H1 (cell line): ENCODE measurements around the gene DPP10. TPM values are rescaled to one million over a fixed set of nuclear protein-coding genes. Genes with fewer than 3 reads are reported as not detected.

Experiments used
- CTCF ChIA-PET: fragments of 300-600 bp; sonication (Branson Sonifier 250); formaldehyde crosslinking; loops from one replicate; lab custom pipeline; 2021; ENCODE audit not compliant: partially characterized antibody; lab: Charles Lee
- POLR2A ChIA-PET: fragments of 300-600 bp; sonication (Branson Sonifier 250); formaldehyde crosslinking; loops from one replicate; lab custom pipeline; 2021; ENCODE audit warnings: inconsistent platforms; ENCODE audit not compliant: partially characterized antibody; lab: Charles Lee
- DNase-seq, 2 experiments: peaks; one replicate each; pipeline versions ENCODE4 v3.0.0 to v3.0.0-alpha.2; 2010 to 2022; ENCODE audit warnings: low spot score in 2 of 2, low read depth in 1 of 2, mixed read lengths in 1 of 2
- FAIRE-seq: peaks from 2 replicates; lab custom pipeline; 2011; peaks lifted over from hg19 to GRCh38; lab: Jason Lieb, UNC
- H2AFZ ChIP-seq: 2 replicates; pipeline ENCODE4 v1.8.1; 2012; ENCODE audit warnings: low read length, inconsistent platforms
- H2AK5ac ChIP-seq: 2 replicates; pipeline ENCODE4 v1.6.1; 2013; ENCODE audit warnings: low read depth, low read length
- H2BK120ac ChIP-seq: replicated peaks from 2 replicates; pipeline ENCODE3; 2013; ENCODE audit warnings: low read depth, low read length, inconsistent platforms
- H2BK12ac ChIP-seq: 2 replicates; pipeline ENCODE4 v1.6.1; 2013; ENCODE audit warnings: low read depth, low read length
- H2BK15ac ChIP-seq: 2 replicates; pipeline ENCODE4 v1.6.1; 2013; ENCODE audit warnings: low read length
- H2BK20ac ChIP-seq: 2 replicates; pipeline ENCODE4 v1.6.1; 2013; ENCODE audit warnings: low read length
- H2BK5ac ChIP-seq: 2 replicates; pipeline ENCODE4 v1.6.1; 2013; ENCODE audit warnings: low read depth, low read length
- H3K14ac ChIP-seq: 2 replicates; pipeline ENCODE4 v1.6.1; 2013; ENCODE audit warnings: inconsistent platforms; ENCODE audit not compliant: insufficient read length
- H3K18ac ChIP-seq: 2 replicates; pipeline ENCODE4 v1.6.1; 2013; ENCODE audit warnings: low read length; ENCODE audit errors: extremely low read depth
- H3K23ac ChIP-seq: 2 replicates; pipeline ENCODE4 v1.6.1; 2013; ENCODE audit warnings: inconsistent platforms; ENCODE audit not compliant: insufficient read length
- H3K23me2 ChIP-seq: 2 replicates; pipeline ENCODE4 v1.6.1; 2013; ENCODE audit warnings: low read depth, low read length
- H3K27ac ChIP-seq: 2 replicates; pipeline ENCODE4 v1.6.1; 2011; ENCODE audit warnings: low read depth, low read length, inconsistent platforms
- H3K27me3 ChIP-seq, 4 experiments: replicated peaks in 1 of 4; 1 replicate in 1 of 4; 2 replicates in 3 of 4; pipeline versions ENCODE4 v1.6.1 to v1.8.1; 2011 to 2013; ENCODE audit warnings: low read length in 3 of 4, mild to moderate bottlenecking in 3 of 4, inconsistent platforms in 2 of 4, mixed read lengths in 2 of 4, moderate library complexity in 1 of 4; ENCODE audit not compliant: control insufficient read depth in 3 of 4, insufficient read depth in 3 of 4; ENCODE audit errors: extremely low read depth in 1 of 4
- H3K36me3 ChIP-seq, 4 experiments: 2 replicates each; pipeline versions ENCODE4 v1.6.1 to v1.8.1; 2011 to 2013; ENCODE audit warnings: mild to moderate bottlenecking in 4 of 4, low read length in 3 of 4, moderate library complexity in 2 of 4, control low read depth in 1 of 4, inconsistent platforms in 1 of 4; ENCODE audit not compliant: insufficient read depth in 4 of 4, control insufficient read depth in 2 of 4
- H3K4ac ChIP-seq: replicated peaks from 2 replicates; pipeline ENCODE3; 2013; ENCODE audit warnings: low read length, low read depth, mixed read lengths, inconsistent platforms; ENCODE audit not compliant: insufficient read length
- H3K4me1 ChIP-seq, 4 experiments: replicated peaks in 1 of 4; 1 replicate in 1 of 4; 2 replicates in 3 of 4; pipeline versions ENCODE4 v1.6.1 to v1.8.1; 2011 to 2013; ENCODE audit warnings: low read length in 3 of 4, inconsistent platforms in 2 of 4, mixed read lengths in 1 of 4; ENCODE audit not compliant: insufficient read depth in 4 of 4, control insufficient read depth in 3 of 4
- H3K4me2 ChIP-seq, 2 experiments: 2 replicates each; pipeline versions ENCODE4 v1.6.1 to v1.8.1; 2011 to 2013; ENCODE audit warnings: low read depth in 2 of 2, low read length in 2 of 2, control low read depth in 1 of 2, inconsistent platforms in 1 of 2, mild to moderate bottlenecking in 1 of 2; ENCODE audit not compliant: insufficient read depth in 1 of 2
- H3K4me3 ChIP-seq, 4 experiments: fragments of 200-600, 300-600 bp in 1 of 4; sonication (generic), shearing (Covaris generic), sonication (Bioruptor Twin) in 1 of 4; 2 replicates each; pipeline versions ENCODE4 v1.5.1 to v1.8.1; 2011 to 2016; ENCODE audit warnings: low read length in 4 of 4, low read depth in 3 of 4, control low read depth in 2 of 4, inconsistent platforms in 2 of 4, mild to moderate bottlenecking in 2 of 4, mixed read lengths in 1 of 4, moderate library complexity in 1 of 4; ENCODE audit not compliant: insufficient read depth in 2 of 4; ENCODE audit errors: extremely low read depth in 1 of 4
- H3K56ac ChIP-seq: replicated peaks from 2 replicates; pipeline ENCODE3; 2013; ENCODE audit warnings: low read depth, mild to moderate bottlenecking, mixed read lengths, low read length, inconsistent platforms; ENCODE audit not compliant: insufficient read length
- H3K79me1 ChIP-seq: 2 replicates; pipeline ENCODE4 v1.6.1; 2013; ENCODE audit warnings: low read depth, low read length, control low read depth
- H3K79me2 ChIP-seq, 2 experiments: 2 replicates each; pipeline versions ENCODE4 v1.6.1 to v1.8.1; 2012 to 2013; ENCODE audit warnings: low read length in 2 of 2, mild to moderate bottlenecking in 2 of 2, inconsistent platforms in 1 of 2; ENCODE audit not compliant: insufficient read depth in 2 of 2, control insufficient read depth in 1 of 2
- H3K9ac ChIP-seq, 4 experiments: replicated peaks in 1 of 4; 1 replicate in 1 of 4; 2 replicates in 3 of 4; pipeline versions ENCODE4 v1.6.1 to v1.8.1; 2011 to 2013; ENCODE audit warnings: low read depth in 3 of 4, low read length in 3 of 4, control low read depth in 2 of 4, mild to moderate bottlenecking in 2 of 4, moderate library complexity in 2 of 4, inconsistent platforms in 1 of 4; ENCODE audit errors: extremely low read depth in 1 of 4
- H3K9me3 ChIP-seq, 2 experiments: 2 replicates each; pipeline versions ENCODE4 v1.6.1 to v1.8.1; 2012 to 2013; ENCODE audit warnings: mild to moderate bottlenecking in 2 of 2, moderate library complexity in 2 of 2, control low read depth in 1 of 2, inconsistent platforms in 1 of 2, low read depth in 1 of 2, low read length in 1 of 2, mixed read lengths in 1 of 2; ENCODE audit not compliant: insufficient read depth in 2 of 2
- H4K20me1 ChIP-seq, 2 experiments: replicated peaks in 1 of 2; 2 replicates each; pipeline versions ENCODE3 to v1.8.1; 2011 to 2013; ENCODE audit warnings: inconsistent platforms in 2 of 2, low read length in 2 of 2, mild to moderate bottlenecking in 1 of 2; ENCODE audit not compliant: insufficient read depth in 2 of 2, control insufficient read depth in 1 of 2
- H4K5ac ChIP-seq: 2 replicates; pipeline ENCODE4 v1.6.1; 2013; ENCODE audit warnings: low read length, low read depth, mixed read lengths, inconsistent platforms; ENCODE audit not compliant: insufficient read length
- H4K8ac ChIP-seq: 2 replicates; pipeline ENCODE4 v1.8.0; 2013; ENCODE audit warnings: mild to moderate bottlenecking, moderate library complexity, low read length, inconsistent platforms; ENCODE audit not compliant: insufficient read depth; ENCODE audit errors: extremely low read depth
- H4K91ac ChIP-seq: replicated peaks from 2 replicates; pipeline ENCODE3; 2013; ENCODE audit warnings: low read length, mixed read lengths, inconsistent platforms; ENCODE audit not compliant: insufficient read length
- ASH2L ChIP-seq: fragments of 200-600, 300-600 bp; sonication (generic); IDR thresholded peaks from one replicate; pipeline ENCODE4 v1.7.1; 2017; ENCODE audit warnings: low read length
- CEBPB ChIP-seq: IDR thresholded peaks from 2 replicates; pipeline ENCODE4 v1.6.1; 2012; ENCODE audit warnings: low read depth, low read length
- CHD2 ChIP-seq: IDR thresholded peaks from 2 replicates; pipeline ENCODE4 v1.6.1; 2012; ENCODE audit warnings: low read length, improper control_type of control experiment
- CTBP2 ChIP-seq: IDR thresholded peaks from 2 replicates; pipeline ENCODE4 v1.7.0; 2011; ENCODE audit warnings: borderline replicate concordance, mild to moderate bottlenecking, moderate library complexity, mixed read lengths, low read length; ENCODE audit not compliant: insufficient read depth, insufficient read length
- HDAC2 ChIP-seq, 2 experiments: fragments of 300-600 bp in 1 of 2; sonication (generic) in 1 of 2; IDR thresholded peaks; 2 replicates each; pipeline ENCODE4 v1.6.1; 2011 to 2012; ENCODE audit warnings: low read depth in 2 of 2, low read length in 2 of 2, mild to moderate bottlenecking in 2 of 2, moderate library complexity in 2 of 2, borderline replicate concordance in 1 of 2, inconsistent platforms in 1 of 2
- JUN ChIP-seq: IDR thresholded peaks from 2 replicates; pipeline ENCODE4 v1.6.1; 2011; ENCODE audit warnings: low read depth, mild to moderate bottlenecking, improper control_type of control experiment, low read length
- POU5F1 ChIP-seq: IDR thresholded peaks from 2 replicates; pipeline ENCODE4 v1.6.1; 2011; ENCODE audit warnings: low read depth, mild to moderate bottlenecking, low read length, moderate library complexity
- SIX5 ChIP-seq: IDR thresholded peaks from 2 replicates; pipeline ENCODE4 v1.6.1; 2011; ENCODE audit warnings: mild to moderate bottlenecking, low read depth, low read length
- SP1 ChIP-seq: IDR thresholded peaks from 2 replicates; pipeline ENCODE4 v1.6.1; 2011; ENCODE audit warnings: low read depth, low read length
- SP2 ChIP-seq: IDR thresholded peaks from 2 replicates; pipeline ENCODE4 v1.6.1; 2012; ENCODE audit warnings: mild to moderate bottlenecking, low read length, inconsistent platforms
- SRF ChIP-seq: IDR thresholded peaks from 2 replicates; pipeline ENCODE4 v1.6.1; 2011; ENCODE audit warnings: mild to moderate bottlenecking, low read depth, low read length, moderate library complexity
- TBP ChIP-seq: IDR thresholded peaks from 2 replicates; pipeline ENCODE4 v1.6.1; 2011; ENCODE audit warnings: low read depth, low read length, improper control_type of control experiment
- WGBS, 2 experiments: shearing (Covaris generic) in 1 of 2; methylation state at CpG; one replicate each; pipeline versions ENCODE4 v1.1.6 to v1.1.7; 2013 to 2015; ENCODE audit warnings: low lambda C conversion rate in 2 of 2, mixed read lengths in 2 of 2, inconsistent platforms in 1 of 2, low coverage in 1 of 2, missing lambda C conversion rate in 1 of 2; ENCODE audit not compliant: insufficient replicate concordance in 2 of 2, insufficient coverage in 1 of 2, insufficient read length in 1 of 2; ENCODE audit errors: extremely low coverage in 1 of 2, missing lambda C conversion rate in 1 of 2; 5-methylcytosine and 5-hydroxymethylcytosine counted together
- polyA plus RNA-seq, 7 experiments: library from polyadenylated mRNA; depleted of rRNA in 3 of 7; stranded (reverse) in 5 of 7; unstranded in 2 of 7; fragments of >200 nt in 5 of 7; fragments of 200-250 nt in 2 of 7; gene quantifications; 1 replicate in 5 of 7; 2 replicates in 1 of 7; 4 replicates in 1 of 7; pipeline versions ENCODE4 v1.2.1 to v1.2.3, GENCODE V29; 2011 to 2013; ENCODE audit warnings: missing spikeins in 2 of 7, mixed read lengths in 2 of 7
- total RNA-seq: library from RNA; stranded (reverse); fragmentation: NEBNext Ultra II Directional; extraction: Animal tissue kit (Norgen Biotek cat#: 25700); gene quantifications from 2 replicates; pipeline ENCODE4 v1.2.1, GENCODE V29; 2021

The DPP10 gene
- total and polyA plus RNA-seq, 2 of the 8 experiments (the other 6 are each of a cell fraction or from before 2014, with no cell fraction given) = 3.3 to 7.2 TPM

- DNase-seq = no peak
- Histone ChIP-seq H2AK5ac (no peak overlapping the region), H3K56ac (no peak overlapping the region), H3K27me3 (no peaks in the 10 kb centered on the region), H3K36me3 (no peaks in the 10 kb centered on the region), H2BK15ac (no peak overlapping the region), H3K4me1 (no peaks in the 10 kb centered on the region), H4K5ac (no peak overlapping the region), H3K79me1 (no peaks in the 10 kb centered on the region), H3K27ac (no peak overlapping the region), H2BK12ac (no peak overlapping the region), H3K18ac (no peak overlapping the region), H3K4me3 (no peak overlapping the region), H3K9ac (no peak overlapping the region), H3K4me2 (no peak overlapping the region), H4K8ac (no peak overlapping the region), H2BK20ac (no peak overlapping the region), H2BK120ac (no peak overlapping the region), H3K79me2 (no peaks in the 10 kb centered on the region), H4K91ac (no peak overlapping the region), H3K14ac (no peak overlapping the region), H3K23me2 (no peaks in the 10 kb centered on the region; the same call in 1 of the 2 replicates), H2AFZ (no peak overlapping the region), H3K23ac (no peak overlapping the region), H3K9me3 (no peaks in the 10 kb centered on the region), H3K4ac (no peak overlapping the region), H4K20me1 (no peaks in the 10 kb centered on the region), H2BK5ac (no peak overlapping the region)
- TF ChIP-seq CHD2 (no peak), HDAC2 (IDR thresholded peaks at IDR 0.05; ENCODE audit: borderline replicate concordance in 1 of 2, low read depth in 2 of 2, low read length in 2 of 2) (no peak), ASH2L (no peak), POU5F1 (no peak), TBP (no peak), SRF (no peak), SIX5 (no peak), JUN (no peak), SP2 (no peak), SP1 (no peak), CTBP2 (no peak), CEBPB (no peak)
- no peak for FAIRE-seq
- POLR2A ChIA-PET = no interaction called here
- CTCF ChIA-PET = interaction anchor here (0.8 to 2.1 kb wide), 6 partner anchors 16 to 303 kb away, joined by 3 to 7 read pairs (median 3); no protein-coding TSS in a partner anchor
- 93% methylated on average over 2 of the region's 2 CpGs; no CpG with 5 or more reads in 1 of the 2 experiments for WGBS, 2 experiments
These were observed 310.7 kb downstream of the DPP10 start for GRCh38 chr2:114753145-114753544.
